KMS-11 (cell line): ENCODE results near the gene TMEM272.

Experiments used
- H2AFZ ChIP-seq: fragments of 200-600 bp; sonication (generic); 2 replicates; pipeline ENCODE4 v1.6.1; 2016; ENCODE audit warnings: antibody characterized with exemption, mixed run types, low read depth
- H3K27ac ChIP-seq: fragments of 200-600 bp; sonication (generic); 2 replicates; pipeline ENCODE4 v1.6.1; 2016; ENCODE audit warnings: mild to moderate bottlenecking, mixed run types
- H3K27me3 ChIP-seq: fragments of 200-600 bp; sonication (generic); 2 replicates; pipeline ENCODE4 v1.6.1; 2017; ENCODE audit warnings: mild to moderate bottlenecking, low read depth, mixed run types, moderate library complexity; ENCODE audit not compliant: insufficient read depth
- H3K36me3 ChIP-seq: fragments of 200-600 bp; sonication (generic); 2 replicates; pipeline ENCODE4 v1.6.1; 2017; ENCODE audit warnings: mild to moderate bottlenecking, mixed run types; ENCODE audit not compliant: insufficient read depth
- H3K4me1 ChIP-seq: fragments of 200-600 bp; sonication (generic); 2 replicates; pipeline ENCODE4 v1.6.1; 2016; ENCODE audit warnings: mild to moderate bottlenecking, low read depth, mixed run types; ENCODE audit not compliant: poor library complexity, severe bottlenecking
- H3K4me2 ChIP-seq: fragments of 200-600 bp; sonication (generic); 2 replicates; pipeline ENCODE4 v1.7.0; 2016; ENCODE audit warnings: mild to moderate bottlenecking, mixed run types
- H3K4me3 ChIP-seq: fragments of 200-600 bp; sonication (generic); IDR thresholded peaks from 2 replicates; pipeline ENCODE4 v1.6.1; 2017; ENCODE audit warnings: low read depth, low read length, mixed read lengths; ENCODE audit not compliant: insufficient read depth
- H3K79me2 ChIP-seq: fragments of 200-600 bp; sonication (generic); 2 replicates; pipeline ENCODE4 v1.6.1; 2016; ENCODE audit warnings: low read depth, mixed run types; ENCODE audit not compliant: insufficient read depth
- H3K9ac ChIP-seq: fragments of 200-600 bp; sonication (generic); 2 replicates; pipeline ENCODE4 v1.6.1; 2016; ENCODE audit warnings: mild to moderate bottlenecking, mixed run types
- H4K20me1 ChIP-seq: fragments of 200-600 bp; sonication (generic); 2 replicates; pipeline ENCODE4 v1.6.1; 2016; ENCODE audit warnings: mild to moderate bottlenecking, mixed run types; ENCODE audit not compliant: insufficient read depth
- TF ChIP-seq, protein P1 (sequence below): fragments of 200-600 bp; sonication (generic); conservative IDR thresholded peaks from 2 replicates; pipeline ENCODE4 v1.6.1; 2017; ENCODE audit warnings: low read depth, mild to moderate bottlenecking, antibody characterized with exemption, low read length, moderate library complexity, mixed read lengths

The TMEM272 gene

DNA sequence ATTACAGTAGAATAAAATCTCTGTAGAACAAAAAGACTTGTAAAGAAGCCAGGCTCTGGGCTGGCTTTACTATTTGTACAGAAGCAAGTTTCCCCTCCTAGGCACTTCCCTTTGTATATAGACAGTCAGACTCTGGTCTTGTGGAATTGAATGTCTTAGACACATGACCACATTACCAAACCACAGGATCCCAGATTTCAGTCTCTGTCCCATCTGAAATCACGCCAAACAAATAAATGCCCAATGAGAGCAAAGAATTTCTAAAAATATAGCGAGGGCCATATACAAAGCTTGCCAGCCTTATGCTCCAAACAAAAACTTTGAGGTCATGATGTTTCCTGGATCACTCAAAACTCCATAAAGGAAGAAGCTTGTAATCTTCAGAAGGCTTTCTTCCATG lies 40.7 kb upstream of the TMEM272 start:
- Histone ChIP-seq H3K27me3 (no peaks in the 10 kb centered on the region), H3K9ac (no peak overlapping the region), H3K36me3 (no peaks in the 10 kb centered on the region), H4K20me1 (no peaks in the 10 kb centered on the region), H3K4me1 (no peaks in the 10 kb centered on the region), H2AFZ (no peak overlapping the region), H3K27ac (no peak overlapping the region), H3K4me3 (no peak overlapping the region), H3K79me2 (no peaks in the 10 kb centered on the region), H3K4me2 (no peak overlapping the region)
- TF ChIP-seq, protein P1, sequence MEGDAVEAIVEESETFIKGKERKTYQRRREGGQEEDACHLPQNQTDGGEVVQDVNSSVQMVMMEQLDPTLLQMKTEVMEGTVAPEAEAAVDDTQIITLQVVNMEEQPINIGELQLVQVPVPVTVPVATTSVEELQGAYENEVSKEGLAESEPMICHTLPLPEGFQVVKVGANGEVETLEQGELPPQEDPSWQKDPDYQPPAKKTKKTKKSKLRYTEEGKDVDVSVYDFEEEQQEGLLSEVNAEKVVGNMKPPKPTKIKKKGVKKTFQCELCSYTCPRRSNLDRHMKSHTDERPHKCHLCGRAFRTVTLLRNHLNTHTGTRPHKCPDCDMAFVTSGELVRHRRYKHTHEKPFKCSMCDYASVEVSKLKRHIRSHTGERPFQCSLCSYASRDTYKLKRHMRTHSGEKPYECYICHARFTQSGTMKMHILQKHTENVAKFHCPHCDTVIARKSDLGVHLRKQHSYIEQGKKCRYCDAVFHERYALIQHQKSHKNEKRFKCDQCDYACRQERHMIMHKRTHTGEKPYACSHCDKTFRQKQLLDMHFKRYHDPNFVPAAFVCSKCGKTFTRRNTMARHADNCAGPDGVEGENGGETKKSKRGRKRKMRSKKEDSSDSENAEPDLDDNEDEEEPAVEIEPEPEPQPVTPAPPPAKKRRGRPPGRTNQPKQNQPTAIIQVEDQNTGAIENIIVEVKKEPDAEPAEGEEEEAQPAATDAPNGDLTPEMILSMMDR = no peak

DNA sequence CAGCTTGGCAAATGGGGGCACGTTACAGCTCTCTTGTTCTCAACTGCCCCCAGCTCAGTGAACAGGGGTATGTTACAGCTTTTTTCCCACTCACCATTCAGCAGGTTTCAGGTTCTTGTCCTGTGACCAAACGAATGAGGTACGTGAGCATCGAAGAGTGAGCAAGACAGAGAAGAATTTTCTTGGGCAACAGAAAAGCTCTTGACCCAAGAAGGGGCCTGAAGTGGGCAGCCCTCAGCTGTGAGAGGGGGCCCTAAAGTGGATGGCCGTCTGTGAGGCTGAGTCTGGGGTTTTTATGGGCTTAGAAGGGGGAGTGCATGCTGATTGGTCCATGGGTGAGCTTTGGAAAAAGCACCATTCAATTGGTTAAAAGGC lies 38.2 kb upstream of the TMEM272 start:
- Histone ChIP-seq H3K27ac (no peak overlapping the region), H4K20me1 (no peaks in the 10 kb centered on the region), H3K27me3 (no peaks in the 10 kb centered on the region), H2AFZ (no peak overlapping the region), H3K4me2 (no peak overlapping the region), H3K79me2 (no peaks in the 10 kb centered on the region), H3K4me3 (no peak overlapping the region), H3K9ac (no peak overlapping the region), H3K4me1 (no peaks in the 10 kb centered on the region), H3K36me3 (no peaks in the 10 kb centered on the region)
- TF ChIP-seq, protein P1 = no peak

DNA sequence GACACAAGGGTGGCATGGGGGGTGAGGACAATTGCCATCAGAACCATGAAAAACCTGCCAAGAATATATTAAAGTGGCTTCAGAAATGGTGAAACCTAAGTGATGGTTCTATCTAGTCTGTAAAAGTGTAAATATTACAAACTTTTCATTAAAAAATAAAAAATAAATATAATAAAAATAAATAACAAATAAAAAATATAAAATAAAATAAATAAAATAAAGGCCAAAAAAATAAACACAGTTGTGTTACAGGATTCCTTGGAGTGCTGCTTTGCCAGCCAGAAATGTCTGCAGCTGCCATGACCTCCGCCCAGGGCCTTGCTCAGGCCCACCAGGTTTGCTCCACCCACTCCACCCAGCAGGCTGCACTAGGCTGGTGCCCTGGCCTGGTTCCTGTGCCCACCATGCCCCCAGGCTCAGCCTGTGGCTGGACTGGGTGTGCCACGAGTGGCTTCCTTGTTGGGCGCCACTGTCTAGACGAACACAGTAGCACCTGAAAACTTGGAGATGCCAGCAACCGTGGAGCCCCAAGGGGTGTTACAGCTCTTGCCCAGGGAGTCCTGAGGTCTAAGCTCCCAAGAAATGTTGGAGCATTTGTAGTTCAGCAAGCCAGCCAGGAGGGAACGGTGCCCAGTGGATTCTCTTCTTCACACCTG lies 37.7 kb upstream of the TMEM272 start:
- H3K4me3 ChIP-seq = no peak overlapping the region
- no peaks in the 10 kb centered on the region for H3K36me3 ChIP-seq
- H3K27ac ChIP-seq = no peak overlapping the region
- no peaks in the 10 kb centered on the region for H3K79me2 ChIP-seq
- no peak overlapping the region for H2AFZ ChIP-seq
- H3K27me3 ChIP-seq = no peaks in the 10 kb centered on the region
- no peaks in the 10 kb centered on the region for H4K20me1 ChIP-seq
- no peak overlapping the region for H3K9ac ChIP-seq
- H3K4me2 ChIP-seq = no peak overlapping the region
- H3K4me1 ChIP-seq = no peaks in the 10 kb centered on the region
- TF ChIP-seq, protein P1 = no peak

DNA sequence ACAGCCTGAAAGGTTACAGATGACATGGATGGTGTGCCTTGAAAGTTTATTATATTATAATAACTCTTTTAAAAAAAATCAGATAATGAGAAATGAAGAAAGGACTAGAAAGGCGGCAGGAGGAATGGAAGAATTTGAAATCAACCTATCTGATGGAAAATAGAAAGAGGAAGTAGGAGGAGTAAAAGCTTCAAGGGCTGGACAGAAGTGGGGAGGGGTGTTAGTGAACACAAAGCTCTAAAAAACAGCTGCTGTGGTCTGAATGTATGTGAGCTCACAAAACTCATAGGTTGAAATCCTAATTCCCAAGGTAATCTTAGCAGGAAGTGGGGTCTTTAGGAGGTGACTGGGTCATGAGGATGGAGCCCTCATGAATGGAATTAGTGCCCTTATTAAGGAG lies 36.3 kb upstream of the TMEM272 start:
- H3K36me3 ChIP-seq = no peaks in the 10 kb centered on the region
- no peak overlapping the region for H3K4me3 ChIP-seq
- H3K79me2 ChIP-seq = no peaks in the 10 kb centered on the region
- H3K9ac ChIP-seq = no peak overlapping the region
- H3K4me1 ChIP-seq = no peaks in the 10 kb centered on the region
- no peaks in the 10 kb centered on the region for H4K20me1 ChIP-seq
- TF ChIP-seq, protein P1 = no peak
- H3K27ac ChIP-seq = no peak overlapping the region
- no peaks in the 10 kb centered on the region for H3K27me3 ChIP-seq
- no peak overlapping the region for H2AFZ ChIP-seq
- no peak overlapping the region for H3K4me2 ChIP-seq
